OCI-LY7 (cell line): Measurements from ENCODE around the gene CGNL1.

Experiments used
- EZH2phosphoT487 ChIP-seq: fragments of 200-600 bp; sonication (generic); IDR thresholded peaks from 2 replicates; pipeline ENCODE4 v1.6.1; 2018; ENCODE audit warnings: low read depth, borderline replicate concordance, mild to moderate bottlenecking, mixed run types, antibody characterized with exemption, low read length, moderate library complexity, mixed read lengths
- TF ChIP-seq, protein P1 (sequence below): fragments of 200-600 bp; sonication (generic); conservative IDR thresholded peaks from 2 replicates; pipeline ENCODE4 v1.5.1; 2014; ENCODE audit warnings: mild to moderate bottlenecking, antibody characterized with exemption, low read length, moderate library complexity, mixed read lengths

DNA sequence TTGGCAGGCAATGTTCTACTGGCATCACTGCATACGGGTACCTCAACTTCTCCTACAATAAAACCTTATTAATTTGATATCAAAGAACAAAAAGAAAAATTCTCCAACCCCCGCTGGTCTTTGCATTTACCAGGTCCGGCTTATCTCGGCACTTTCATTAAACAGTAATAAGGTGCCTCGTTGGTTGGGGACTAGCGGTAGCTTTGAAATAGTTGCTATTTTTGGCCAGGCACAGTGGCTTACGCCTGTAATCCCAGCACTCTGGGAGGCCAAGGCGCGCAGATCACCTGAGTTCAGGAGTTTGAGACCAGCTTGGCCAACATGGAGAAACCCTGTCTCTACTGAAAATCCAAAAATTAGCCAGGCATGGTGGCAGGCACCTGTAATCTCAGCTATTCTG, 32.0 kb upstream of the CGNL1 start:
- TF ChIP-seq EZH2phosphoT487, result no peak
- TF ChIP-seq, protein P1, sequence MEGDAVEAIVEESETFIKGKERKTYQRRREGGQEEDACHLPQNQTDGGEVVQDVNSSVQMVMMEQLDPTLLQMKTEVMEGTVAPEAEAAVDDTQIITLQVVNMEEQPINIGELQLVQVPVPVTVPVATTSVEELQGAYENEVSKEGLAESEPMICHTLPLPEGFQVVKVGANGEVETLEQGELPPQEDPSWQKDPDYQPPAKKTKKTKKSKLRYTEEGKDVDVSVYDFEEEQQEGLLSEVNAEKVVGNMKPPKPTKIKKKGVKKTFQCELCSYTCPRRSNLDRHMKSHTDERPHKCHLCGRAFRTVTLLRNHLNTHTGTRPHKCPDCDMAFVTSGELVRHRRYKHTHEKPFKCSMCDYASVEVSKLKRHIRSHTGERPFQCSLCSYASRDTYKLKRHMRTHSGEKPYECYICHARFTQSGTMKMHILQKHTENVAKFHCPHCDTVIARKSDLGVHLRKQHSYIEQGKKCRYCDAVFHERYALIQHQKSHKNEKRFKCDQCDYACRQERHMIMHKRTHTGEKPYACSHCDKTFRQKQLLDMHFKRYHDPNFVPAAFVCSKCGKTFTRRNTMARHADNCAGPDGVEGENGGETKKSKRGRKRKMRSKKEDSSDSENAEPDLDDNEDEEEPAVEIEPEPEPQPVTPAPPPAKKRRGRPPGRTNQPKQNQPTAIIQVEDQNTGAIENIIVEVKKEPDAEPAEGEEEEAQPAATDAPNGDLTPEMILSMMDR, result no peak
